OCI-LY1 (cell line): ENCODE data around the gene ISCU.

Experiments used
- H2AFZ ChIP-seq: fragments of 200-600 bp; sonication (generic), shearing (Covaris generic); 2 replicates; pipeline ENCODE4 v1.6.0; 2014; ENCODE audit warnings: antibody characterized with exemption, mild to moderate bottlenecking, low read length
- H3F3A ChIP-seq: fragments of 200-600 bp; sonication (generic), shearing (Covaris generic); 2 replicates; pipeline ENCODE4 v1.6.0; 2014; ENCODE audit warnings: mild to moderate bottlenecking, antibody characterized with exemption, low read length, moderate library complexity; ENCODE audit not compliant: insufficient read depth
- H3K27ac ChIP-seq: fragments of 200-600 bp; sonication (generic); 2 replicates; pipeline ENCODE4 v1.5.1; 2014; ENCODE audit warnings: low read length, mixed run types, mild to moderate bottlenecking, low read depth; ENCODE audit not compliant: poor library complexity, severe bottlenecking
- H3K27me3 ChIP-seq: fragments of 200-600 bp; sonication (generic); 2 replicates; pipeline ENCODE4 v1.6.0; 2014; ENCODE audit warnings: antibody characterized with exemption, mild to moderate bottlenecking, low read length, moderate library complexity; ENCODE audit not compliant: insufficient read depth
- H3K36me3 ChIP-seq: fragments of 200-600 bp; sonication (generic); 2 replicates; pipeline ENCODE4 v1.6.1; 2014; ENCODE audit warnings: mild to moderate bottlenecking, antibody characterized with exemption, low read length, moderate library complexity, mixed read lengths; ENCODE audit not compliant: insufficient read depth
- H3K4me1 ChIP-seq: fragments of 200-600 bp; sonication (generic); 2 replicates; pipeline ENCODE4 v1.5.1; 2014; ENCODE audit warnings: mild to moderate bottlenecking, low read length, moderate library complexity; ENCODE audit not compliant: insufficient read depth, severe bottlenecking
- H3K4me2 ChIP-seq: fragments of 200-600 bp; sonication (generic), shearing (Covaris generic); 2 replicates; pipeline ENCODE4 v1.6.1; 2014; ENCODE audit warnings: low read length
- H3K4me3 ChIP-seq: fragments of 200-600 bp; sonication (generic); 2 replicates; pipeline ENCODE4 v1.5.1; 2014; ENCODE audit warnings: low read length, low read depth, mild to moderate bottlenecking, mixed read lengths; ENCODE audit not compliant: poor library complexity, severe bottlenecking
- H3K79me2 ChIP-seq: fragments of 200-600 bp; shearing (Covaris generic); 2 replicates; pipeline ENCODE4 v1.6.1; 2016; ENCODE audit warnings: mixed run types, low read length, mixed read lengths; ENCODE audit not compliant: insufficient read depth
- H3K9ac ChIP-seq: fragments of 200-600 bp; sonication (generic), shearing (Covaris generic); 2 replicates; pipeline ENCODE4 v1.6.1; 2014; ENCODE audit warnings: mild to moderate bottlenecking, low read length, mixed read lengths
- H3K9me2 ChIP-seq: fragments of 200-600 bp; sonication (generic), shearing (Covaris generic); 2 replicates; pipeline ENCODE4 v1.6.1; 2014; ENCODE audit warnings: low read depth, mild to moderate bottlenecking, low read length, mixed read lengths
- H3K9me3 ChIP-seq: fragments of 200-600 bp; shearing (Covaris generic); 2 replicates; pipeline ENCODE4 v1.6.1; 2014; ENCODE audit warnings: low read length, mixed read lengths
- H4K20me1 ChIP-seq: fragments of 200-600 bp; sonication (generic), shearing (Covaris generic); 2 replicates; pipeline ENCODE4 v1.6.0; 2016; ENCODE audit warnings: mild to moderate bottlenecking, low read length; ENCODE audit not compliant: insufficient read depth
- CTCF ChIP-seq: fragments of 200-600 bp; sonication (generic), shearing (Covaris generic); IDR thresholded peaks from 2 replicates; pipeline ENCODE4 v1.5.1; 2017; ENCODE audit warnings: mild to moderate bottlenecking, antibody characterized with exemption, low read length, moderate library complexity, mixed read lengths
- EZH2 ChIP-seq: fragments of 200-600 bp; sonication (generic), shearing (Covaris generic); IDR thresholded peaks from 2 replicates; pipeline ENCODE4 v1.8.0; 2017; ENCODE audit warnings: borderline replicate concordance, mixed run types, mild to moderate bottlenecking, antibody characterized with exemption, low read length, moderate library complexity, mixed read lengths

Gene ISCU

GRCh38 chr12:108530161-108530560, 32.2 kb upstream of the ISCU start:
- Histone ChIP-seq H3K27me3 (no peaks in the 10 kb centered on the region), H3K4me2 (no peak overlapping the region), H3K79me2 (no peaks in the 10 kb centered on the region), H3K4me3 (no peak overlapping the region), H3K36me3 (peaks cover 83% of the 10 kb centered on the region), H2AFZ (no peak overlapping the region), H3K9me2 (no peaks in the 10 kb centered on the region), H3K9me3 (no peaks in the 10 kb centered on the region), H3K27ac (no peak overlapping the region), H3K4me1 (no peaks in the 10 kb centered on the region), H4K20me1 (no peaks in the 10 kb centered on the region), H3K9ac (no peak overlapping the region), H3F3A (no peaks in the 10 kb centered on the region)
- TF ChIP-seq EZH2 = no peak
- TF ChIP-seq CTCF = no peak

- no peaks in the 10 kb centered on the region for H3K9me2 ChIP-seq
- H3K4me2 ChIP-seq = no peak overlapping the region
- no peak overlapping the region for H3K4me3 ChIP-seq
- no peak overlapping the region for H3K27ac ChIP-seq
- H2AFZ ChIP-seq = no peak overlapping the region
- no peaks in the 10 kb centered on the region for H4K20me1 ChIP-seq
- TF ChIP-seq CTCF (no peak), EZH2 (no peak)
- no peaks in the 10 kb centered on the region for H3K79me2 ChIP-seq
- H3K9me3 ChIP-seq = no peaks in the 10 kb centered on the region
- no peaks in the 10 kb centered on the region for H3K27me3 ChIP-seq
- H3F3A ChIP-seq = no peaks in the 10 kb centered on the region
- H3K4me1 ChIP-seq = no peaks in the 10 kb centered on the region
- peaks cover 82% of the 10 kb centered on the region for H3K36me3 ChIP-seq
- H3K9ac ChIP-seq = no peak overlapping the region
These were observed 30.2 kb upstream of the ISCU start for GRCh38 chr12:108531929-108532848.

- Histone ChIP-seq H3K9me2 (no peaks in the 10 kb centered on the region), H3F3A (no peaks in the 10 kb centered on the region), H3K4me2 (no peak overlapping the region), H3K9me3 (no peaks in the 10 kb centered on the region), H3K9ac (no peak overlapping the region), H3K79me2 (0 out of 2 replicates have a peak, but pooled peaks cover 11% of the 10 kb centered on the region), H3K36me3 (peaks cover 72% of the 10 kb centered on the region), H3K4me3 (no peak overlapping the region), H2AFZ (no peak overlapping the region), H3K27ac (no peak overlapping the region), H4K20me1 (no peaks in the 10 kb centered on the region), H3K4me1 (peaks cover 20% of the 10 kb centered on the region), H3K27me3 (no peaks in the 10 kb centered on the region)
- no peak for TF ChIP-seq CTCF
- no peak for TF ChIP-seq EZH2
These were observed 24.2 kb upstream of the ISCU start for GRCh38 chr12:108538146-108538545.
